ENCODE results near the gene SMIM45.
A peak's percentile ranks its signal among the peaks of the same experiment; 100 is the strongest.

SMIM45 gene

GRCh38 chr22:41920271-41920976 is 31.5 kb upstream of the SMIM45 start:
- TF ChIP-seq CTCF (IDR thresholded peaks at IDR 0.05), result no peak
- no peak for ATAC-seq
- H3K36me3 ChIP-seq, result no peaks in the 10 kb centered on the region
- no peak for DNase-seq
- H3K27ac ChIP-seq, result no peak overlapping the region
- H3K9me3 ChIP-seq, result no peaks in the 10 kb centered on the region
- H3K4me1 ChIP-seq, result peaks cover 10 to 34% of the 10 kb centered on the region in 2 donors
- intact Hi-C loops (cut with DNase I), result no loop called here
- H3K27me3 ChIP-seq, result peaks cover 18 to 82% of the 10 kb centered on the region in 2 donors
- peak overlapping the region in 1 of 2 donors; percentile 38 for H3K4me3 ChIP-seq

- H3K27me3 ChIP-seq, result peaks cover 17 to 82% of the 10 kb centered on the region in 2 donors
- H3K27ac ChIP-seq, result no peak overlapping the region
- ATAC-seq, result no peak
- intact Hi-C loops (cut with DNase I), result no loop called here
- DNase-seq, result no peak
- no peak overlapping the region for H3K4me3 ChIP-seq
- H3K4me1 ChIP-seq, result peaks cover 14 to 43% of the 10 kb centered on the region in 2 donors
- H3K9me3 ChIP-seq, result no peaks in the 10 kb centered on the region
- TF ChIP-seq CTCF (IDR thresholded peaks at IDR 0.05), result no peak
- H3K36me3 ChIP-seq, result no peaks in the 10 kb centered on the region
These were observed 29.6 kb upstream of the SMIM45 start for GRCh38 chr22:41922328-41922727.

- Histone ChIP-seq H3K4me1 (peaks cover 14 to 39% of the 10 kb centered on the region in 2 donors), H3K27ac (no peak overlapping the region), H3K4me3 (no peak overlapping the region), H3K9me3 (no peaks in the 10 kb centered on the region), H3K36me3 (no peaks in the 10 kb centered on the region), H3K27me3 (peaks cover 17 to 82% of the 10 kb centered on the region in 2 donors)
- intact Hi-C loops (cut with DNase I), result no loop called here
- DNase-seq (no peak), ATAC-seq (no peak)
- TF ChIP-seq CTCF (IDR thresholded peaks at IDR 0.05), result no peak
These were observed 28.9 kb upstream of the SMIM45 start for GRCh38 chr22:41922940-41923594.

- Histone ChIP-seq H3K27me3 (peaks cover 17 to 78% of the 10 kb centered on the region in 2 donors), H3K36me3 (no peaks in the 10 kb centered on the region), H3K4me3 (no peak overlapping the region), H3K27ac (no peak overlapping the region), H3K4me1 (peaks cover 14 to 33% of the 10 kb centered on the region in 2 donors), H3K9me3 (no peaks in the 10 kb centered on the region)
- DNase-seq (no peak), ATAC-seq (no peak)
- intact Hi-C loops (cut with DNase I), result no loop called here
- no peak for TF ChIP-seq CTCF (IDR thresholded peaks at IDR 0.05)
These were observed 28.2 kb upstream of the SMIM45 start for GRCh38 chr22:41923595-41924276.

All from left lung (tissue), 4 donors.